ENCODE measurements around the gene KCNJ6.

The KCNJ6 gene

GRCh38 chr21:37627561-37627960 lies 288.7 kb downstream of the KCNJ6 start:
- H3K9me3 ChIP-seq (ENCODE audit: insufficient read depth, low read length) = no peaks in the 10 kb centered on the region
- no peak overlapping the region for H3K4me2 ChIP-seq (ENCODE audit: low read length)
- no peaks in the 10 kb centered on the region for H3K36me3 ChIP-seq (replicated peaks; ENCODE audit: low read depth, low read length)
- no peaks in the 10 kb centered on the region for H3K79me2 ChIP-seq (ENCODE audit: low read length)
- no peaks in the 10 kb centered on the region for H4K20me1 ChIP-seq (ENCODE audit: insufficient read depth, low read length)
- H3K4me1 ChIP-seq (ENCODE audit: low read length) = peaks cover 11% of the 10 kb centered on the region
- no peak overlapping the region for H3K9ac ChIP-seq (ENCODE audit: low read length)
- H3K4me3 ChIP-seq (ENCODE audit: low read length) = no peak overlapping the region
- H3K27ac ChIP-seq (ENCODE audit: low read length) = no peak overlapping the region
- no peaks in the 10 kb centered on the region for H3K27me3 ChIP-seq (ENCODE audit: low read depth, low read length)
- no peak overlapping the region for H2AFZ ChIP-seq (ENCODE audit: low read depth, low read length)
- TF ChIP-seq, protein P1, sequence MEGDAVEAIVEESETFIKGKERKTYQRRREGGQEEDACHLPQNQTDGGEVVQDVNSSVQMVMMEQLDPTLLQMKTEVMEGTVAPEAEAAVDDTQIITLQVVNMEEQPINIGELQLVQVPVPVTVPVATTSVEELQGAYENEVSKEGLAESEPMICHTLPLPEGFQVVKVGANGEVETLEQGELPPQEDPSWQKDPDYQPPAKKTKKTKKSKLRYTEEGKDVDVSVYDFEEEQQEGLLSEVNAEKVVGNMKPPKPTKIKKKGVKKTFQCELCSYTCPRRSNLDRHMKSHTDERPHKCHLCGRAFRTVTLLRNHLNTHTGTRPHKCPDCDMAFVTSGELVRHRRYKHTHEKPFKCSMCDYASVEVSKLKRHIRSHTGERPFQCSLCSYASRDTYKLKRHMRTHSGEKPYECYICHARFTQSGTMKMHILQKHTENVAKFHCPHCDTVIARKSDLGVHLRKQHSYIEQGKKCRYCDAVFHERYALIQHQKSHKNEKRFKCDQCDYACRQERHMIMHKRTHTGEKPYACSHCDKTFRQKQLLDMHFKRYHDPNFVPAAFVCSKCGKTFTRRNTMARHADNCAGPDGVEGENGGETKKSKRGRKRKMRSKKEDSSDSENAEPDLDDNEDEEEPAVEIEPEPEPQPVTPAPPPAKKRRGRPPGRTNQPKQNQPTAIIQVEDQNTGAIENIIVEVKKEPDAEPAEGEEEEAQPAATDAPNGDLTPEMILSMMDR (IDR thresholded peaks at IDR 0.05; ENCODE audit: low read depth, low read length) = no peak
- no peak for TF ChIP-seq EZH2phosphoT487 (IDR thresholded peaks at IDR 0.05; ENCODE audit: low read depth)

DNA sequence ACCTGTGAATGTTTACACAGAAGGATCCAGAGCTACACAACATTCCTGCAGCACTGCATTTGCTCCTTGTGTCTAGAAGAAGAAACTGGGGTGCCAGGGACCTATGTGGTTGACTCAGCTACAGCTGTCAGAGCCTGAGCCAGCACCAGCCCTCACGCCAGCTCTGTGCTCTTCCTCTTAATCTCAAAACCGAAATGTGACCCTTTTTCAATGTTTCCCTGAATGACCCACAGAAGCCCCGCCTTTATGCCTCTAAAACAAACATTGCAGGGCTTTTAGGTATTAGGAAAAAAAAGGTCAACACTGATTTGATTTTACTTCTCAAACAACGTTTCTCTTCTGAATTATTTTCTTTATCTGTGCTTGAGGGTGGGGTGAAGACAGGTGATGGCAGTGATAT lies 289.2 kb downstream of the KCNJ6 start:
- H3K27ac ChIP-seq (ENCODE audit: low read length) = no peak overlapping the region
- no peak for TF ChIP-seq EZH2phosphoT487 (IDR thresholded peaks at IDR 0.05; ENCODE audit: low read depth)
- TF ChIP-seq, protein P1 (IDR thresholded peaks at IDR 0.05; ENCODE audit: low read depth, low read length) = no peak
- no peak overlapping the region for H3K9ac ChIP-seq (ENCODE audit: low read length)
- H3K79me2 ChIP-seq (ENCODE audit: low read length) = no peaks in the 10 kb centered on the region
- H3K36me3 ChIP-seq (replicated peaks; ENCODE audit: low read depth, low read length) = no peaks in the 10 kb centered on the region
- H3K9me3 ChIP-seq (ENCODE audit: insufficient read depth, low read length) = no peaks in the 10 kb centered on the region
- H3K4me2 ChIP-seq (ENCODE audit: low read length) = no peak overlapping the region
- H3K4me3 ChIP-seq (ENCODE audit: low read length) = no peak overlapping the region
- H3K27me3 ChIP-seq (ENCODE audit: low read depth, low read length) = no peaks in the 10 kb centered on the region
- H2AFZ ChIP-seq (ENCODE audit: low read depth, low read length) = no peak overlapping the region
- peaks cover 9% of the 10 kb centered on the region for H3K4me1 ChIP-seq (ENCODE audit: low read length)
- no peaks in the 10 kb centered on the region for H4K20me1 ChIP-seq (ENCODE audit: insufficient read depth, low read length)

GRCh38 chr21:37626320-37626719 lies 289.9 kb downstream of the KCNJ6 start:
- H3K27ac ChIP-seq (ENCODE audit: low read length) = no peak overlapping the region
- TF ChIP-seq, protein P1 (IDR thresholded peaks at IDR 0.05; ENCODE audit: low read depth, low read length) = no peak
- TF ChIP-seq EZH2phosphoT487 (IDR thresholded peaks at IDR 0.05; ENCODE audit: low read depth) = no peak
- no peak overlapping the region for H3K9ac ChIP-seq (ENCODE audit: low read length)
- no peak overlapping the region for H3K4me2 ChIP-seq (ENCODE audit: low read length)
- no peaks in the 10 kb centered on the region for H3K9me3 ChIP-seq (ENCODE audit: insufficient read depth, low read length)
- H3K4me1 ChIP-seq (ENCODE audit: low read length) = peaks cover 1% of the 10 kb centered on the region
- no peak overlapping the region for H3K4me3 ChIP-seq (ENCODE audit: low read length)
- H3K79me2 ChIP-seq (ENCODE audit: low read length) = no peaks in the 10 kb centered on the region
- H3K27me3 ChIP-seq (ENCODE audit: low read depth, low read length) = 0 out of 2 replicates have a peak, but pooled peaks cover 2% of the 10 kb centered on the region
- H4K20me1 ChIP-seq (ENCODE audit: insufficient read depth, low read length) = no peaks in the 10 kb centered on the region
- no peaks in the 10 kb centered on the region for H3K36me3 ChIP-seq (replicated peaks; ENCODE audit: low read depth, low read length)
- H2AFZ ChIP-seq (ENCODE audit: low read depth, low read length) = no peak overlapping the region

DNA sequence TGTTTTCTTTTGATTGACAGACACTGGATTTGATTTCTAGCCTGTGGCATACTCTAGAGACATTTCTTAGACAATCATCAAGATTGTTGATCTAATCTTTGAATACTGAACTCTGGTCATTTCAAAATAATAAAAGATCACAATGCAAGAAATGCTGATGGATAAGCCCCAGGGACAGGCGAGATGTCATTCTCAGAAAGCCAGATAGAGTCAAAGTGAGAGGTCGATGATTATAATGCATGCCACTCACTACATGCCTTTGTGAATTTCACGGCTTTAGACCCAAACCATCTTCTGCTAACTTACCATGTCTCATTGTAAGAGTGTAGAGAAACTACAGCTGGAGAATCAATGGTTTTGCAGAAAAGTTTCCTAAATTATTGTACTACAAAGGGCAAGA lies 292.6 kb downstream of the KCNJ6 start:
- H4K20me1 ChIP-seq (ENCODE audit: insufficient read depth, low read length) = no peaks in the 10 kb centered on the region

More for the DNA sequence above, 292.6 kb downstream of the KCNJ6 start:
- no peaks in the 10 kb centered on the region for H3K9me3 ChIP-seq (ENCODE audit: insufficient read depth, low read length)
- no peak overlapping the region for H3K4me3 ChIP-seq (ENCODE audit: low read length)
- no peak overlapping the region for H3K27ac ChIP-seq (ENCODE audit: low read length)
- H3K27me3 ChIP-seq (ENCODE audit: low read depth, low read length) = 0 out of 2 replicates have a peak, but pooled peaks cover 6% of the 10 kb centered on the region
- H2AFZ ChIP-seq (ENCODE audit: low read depth, low read length) = no peak overlapping the region
- no peak overlapping the region for H3K9ac ChIP-seq (ENCODE audit: low read length)
- H3K4me1 ChIP-seq (ENCODE audit: low read length) = no peaks in the 10 kb centered on the region
- TF ChIP-seq, protein P1 (IDR thresholded peaks at IDR 0.05; ENCODE audit: low read depth, low read length) = no peak
- no peak for TF ChIP-seq EZH2phosphoT487 (IDR thresholded peaks at IDR 0.05; ENCODE audit: low read depth)
- H3K79me2 ChIP-seq (ENCODE audit: low read length) = no peaks in the 10 kb centered on the region
- H3K4me2 ChIP-seq (ENCODE audit: low read length) = no peak overlapping the region
- no peaks in the 10 kb centered on the region for H3K36me3 ChIP-seq (replicated peaks; ENCODE audit: low read depth, low read length)
